Activated naive CD8-positive, alpha-beta T cell (primary cell): ENCODE data around the gene MAP4K2.
A peak's percentile ranks its signal among the peaks of the same experiment; 100 is the strongest.

Experiments used
- H3K27ac Mint-ChIP-seq: one replicate; pipeline ENCODE4 v1.8.0; 2021; ENCODE audit warnings: mixed read lengths
- H3K27me3 Mint-ChIP-seq: one replicate; pipeline ENCODE4 v1.8.0; 2021; ENCODE audit warnings: mixed read lengths
- H3K36me3 Mint-ChIP-seq: one replicate; pipeline ENCODE4 v1.8.0; 2021; ENCODE audit warnings: mixed read lengths
- H3K4me1 Mint-ChIP-seq: one replicate; pipeline ENCODE4 v1.8.0; 2021; ENCODE audit warnings: low read depth, mixed read lengths
- H3K4me3 Mint-ChIP-seq: one replicate; pipeline ENCODE4 v1.8.0; 2021; ENCODE audit warnings: mild to moderate bottlenecking, mixed read lengths
- H3K9me3 Mint-ChIP-seq: one replicate; pipeline ENCODE4 v1.8.0; 2021; ENCODE audit warnings: low read depth, mixed read lengths

Gene MAP4K2

DNA sequence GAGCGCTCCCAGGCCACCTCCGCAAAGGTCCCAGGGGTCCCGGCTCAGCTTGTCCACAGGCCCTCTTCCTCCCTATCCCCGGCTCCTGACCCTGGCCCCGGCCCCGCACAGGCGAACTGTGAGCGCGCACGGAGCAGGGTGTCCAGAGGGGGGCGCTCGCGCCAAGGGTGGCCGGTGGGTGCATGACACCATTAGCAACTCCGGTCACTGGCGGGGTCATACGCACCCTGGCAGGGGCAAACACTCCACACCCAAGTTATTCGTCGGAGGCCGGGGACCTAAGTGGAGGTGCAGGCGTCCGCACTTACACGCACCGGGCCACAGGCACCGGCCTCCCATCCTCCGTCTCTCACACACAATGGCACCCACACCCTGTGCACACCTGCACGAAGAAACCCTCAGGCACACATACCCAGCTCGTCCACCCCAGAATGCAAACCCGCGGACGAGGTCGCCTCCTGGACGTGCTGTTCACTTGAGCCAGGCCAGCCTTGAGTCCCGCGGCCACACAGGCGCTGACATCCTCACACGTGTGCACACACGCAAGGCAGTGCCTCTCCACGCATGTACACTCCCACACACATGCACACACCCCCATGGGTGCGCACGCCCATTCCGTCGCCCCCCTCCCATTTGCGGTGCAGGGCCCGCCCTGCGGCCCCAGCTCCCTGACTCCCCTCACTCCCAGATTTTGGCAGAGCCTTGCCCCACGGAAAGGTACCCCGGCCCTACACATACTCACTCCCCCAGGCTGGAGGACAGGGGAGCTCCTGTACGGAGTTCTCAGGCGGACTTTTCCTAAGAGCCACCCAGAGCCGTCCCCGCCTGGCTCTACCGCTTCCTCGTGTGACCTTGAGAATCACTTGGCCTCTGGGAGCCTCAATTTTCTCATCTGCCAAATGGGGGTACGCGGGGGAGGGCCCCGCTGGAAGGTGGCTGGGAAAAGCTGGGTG lies 59.1 kb downstream of the MAP4K2 start, which contains the start of gene RASGRP2:
TSS of gene RASGRP2 (minus strand) at position 552 of the 953 bp plus-strand sequence. CDS start 1,276 bp downstream, outside the sequence.
- Mint-ChIP-seq H3K4me3 (peak within 1 kb of the TSS; percentile 84), H3K27ac (peak within 1 kb of the TSS; percentile 67), H3K9me3 (no peaks in the 10 kb centered on the region), H3K36me3 (no peaks in the 10 kb centered on the region), H3K4me1 (peaks cover 40% of the 10 kb centered on the region), H3K27me3 (no peaks in the 10 kb centered on the region)

GRCh38 chr11:64742889-64743590 lies 60.0 kb downstream of the MAP4K2 start:
- no peak overlapping the region for H3K27ac Mint-ChIP-seq
- no peaks in the 10 kb centered on the region for H3K9me3 Mint-ChIP-seq
- H3K4me3 Mint-ChIP-seq: no peak overlapping the region
- no peaks in the 10 kb centered on the region for H3K27me3 Mint-ChIP-seq
- peaks cover 42% of the 10 kb centered on the region for H3K4me1 Mint-ChIP-seq
- no peaks in the 10 kb centered on the region for H3K36me3 Mint-ChIP-seq

DNA sequence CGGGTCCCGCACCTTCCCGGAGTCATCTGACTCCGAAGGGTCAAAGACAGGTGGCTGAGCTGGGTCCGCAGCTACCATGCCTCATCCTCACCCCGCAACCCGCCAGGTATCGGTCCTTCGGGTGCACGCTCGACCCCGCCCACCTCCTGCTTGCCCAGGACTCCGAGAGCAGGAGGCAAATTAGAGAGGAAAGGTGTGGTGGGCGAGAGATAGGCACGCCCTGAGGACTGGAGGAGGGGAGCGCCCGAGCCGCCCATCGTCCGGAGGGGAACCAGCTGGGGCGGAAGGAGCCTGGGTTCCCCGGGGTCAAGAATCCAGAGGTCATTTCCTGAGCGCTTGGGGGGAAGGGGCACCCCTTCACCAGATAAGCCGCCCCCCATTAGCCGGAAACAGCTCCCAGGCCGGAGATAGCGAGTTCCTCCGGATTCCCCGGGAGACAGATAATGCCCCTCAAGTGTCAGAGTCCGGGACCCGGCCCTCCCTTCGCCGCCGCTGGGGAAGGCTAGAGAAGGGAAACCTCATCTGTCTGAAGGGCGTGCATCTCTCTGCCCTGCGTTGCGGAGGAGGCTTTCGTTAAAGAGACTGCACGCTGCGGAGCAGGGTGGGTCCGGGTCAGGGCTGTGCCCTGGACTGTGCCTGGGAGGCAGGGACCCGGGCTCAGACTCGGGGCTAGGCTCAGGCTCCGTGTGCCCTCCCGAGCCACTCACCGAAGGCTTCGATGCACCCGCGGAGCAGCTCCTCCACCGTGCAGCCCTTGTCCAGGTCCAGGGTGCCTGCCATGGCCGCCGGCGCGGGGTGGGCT lies 60.7 kb downstream of the MAP4K2 start:
- no peak overlapping the region for H3K27ac Mint-ChIP-seq
- H3K36me3 Mint-ChIP-seq: no peaks in the 10 kb centered on the region
- H3K9me3 Mint-ChIP-seq: no peaks in the 10 kb centered on the region
- H3K4me1 Mint-ChIP-seq: peaks cover 43% of the 10 kb centered on the region
- H3K27me3 Mint-ChIP-seq: no peaks in the 10 kb centered on the region
- peak overlapping the region; percentile 47 for H3K4me3 Mint-ChIP-seq

- Mint-ChIP-seq H3K27ac (no peak overlapping the region), H3K27me3 (no peaks in the 10 kb centered on the region), H3K4me3 (peak overlapping the region; percentile 47), H3K4me1 (peaks cover 44% of the 10 kb centered on the region), H3K9me3 (no peaks in the 10 kb centered on the region), H3K36me3 (no peaks in the 10 kb centered on the region)
These were observed 61.5 kb downstream of the MAP4K2 start for GRCh38 chr11:64741375-64742086.

GRCh38 chr11:64739871-64740270 lies 63.1 kb downstream of the MAP4K2 start:
- peaks cover 49% of the 10 kb centered on the region for H3K4me1 Mint-ChIP-seq
- no peaks in the 10 kb centered on the region for H3K36me3 Mint-ChIP-seq
- no peaks in the 10 kb centered on the region for H3K9me3 Mint-ChIP-seq
- no peak overlapping the region for H3K4me3 Mint-ChIP-seq
- peak overlapping the region; percentile 68 for H3K27ac Mint-ChIP-seq
- H3K27me3 Mint-ChIP-seq: no peaks in the 10 kb centered on the region

DNA sequence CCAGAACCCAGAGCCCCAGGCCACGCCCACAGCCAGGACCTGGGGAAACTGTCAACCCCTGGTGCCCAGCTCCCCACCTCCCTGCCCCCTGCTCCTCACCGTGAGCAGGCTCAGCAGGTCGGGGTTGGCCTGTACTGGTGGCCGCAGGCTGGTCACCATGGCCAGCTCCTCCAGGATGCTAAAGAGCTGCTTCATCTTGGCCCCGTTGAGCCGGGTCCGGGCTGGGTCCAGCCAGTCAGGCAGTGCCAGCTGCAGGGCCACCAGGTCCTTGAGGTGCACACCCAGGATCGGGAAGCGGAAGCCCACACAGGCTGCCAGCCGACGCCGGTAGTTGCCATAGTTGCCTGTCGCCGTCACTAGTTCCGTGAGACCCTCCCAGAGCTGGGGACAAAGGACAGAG lies 66.4 kb downstream of the MAP4K2 start:
- Mint-ChIP-seq H3K27me3 (no peaks in the 10 kb centered on the region), H3K36me3 (peaks cover 2% of the 10 kb centered on the region), H3K4me3 (no peak overlapping the region), H3K27ac (no peak overlapping the region), H3K4me1 (peaks cover 47% of the 10 kb centered on the region), H3K9me3 (no peaks in the 10 kb centered on the region)

DNA sequence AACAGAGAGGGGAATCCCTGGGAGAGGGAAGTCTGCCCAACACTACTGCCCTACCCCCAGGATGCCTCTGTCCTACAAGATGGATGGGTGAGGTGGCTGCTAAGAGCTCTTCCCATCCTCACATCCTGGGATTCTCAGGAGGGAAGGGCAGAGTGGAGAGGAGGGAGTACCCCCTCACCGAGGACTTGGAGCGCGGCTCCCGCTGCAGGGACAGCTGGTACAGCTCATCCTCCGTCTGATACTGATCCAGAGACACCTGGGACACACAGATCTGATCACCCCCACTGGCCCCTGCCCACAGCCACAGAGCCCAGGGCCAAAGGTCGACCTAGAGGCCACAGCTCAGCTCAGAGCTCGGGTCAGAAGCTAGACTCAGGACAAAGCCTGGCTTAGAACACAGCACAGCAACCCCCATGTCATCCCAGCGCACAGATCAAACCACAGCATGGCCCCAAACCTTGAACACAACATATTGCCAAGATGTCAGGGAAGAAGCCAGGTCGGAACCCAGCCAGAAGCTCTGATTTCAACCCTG lies 67.2 kb downstream of the MAP4K2 start:
- Mint-ChIP-seq H3K27ac (peak overlapping the region; percentile 43), H3K9me3 (no peaks in the 10 kb centered on the region), H3K27me3 (no peaks in the 10 kb centered on the region), H3K36me3 (peaks cover 2% of the 10 kb centered on the region), H3K4me3 (no peak overlapping the region), H3K4me1 (peaks cover 38% of the 10 kb centered on the region)
